H1 (cell line): ENCODE data around the gene MOB3B. TPM values are rescaled to one million over a fixed set of nuclear protein-coding genes. Genes with fewer than 3 reads are reported as not detected.
A peak's percentile ranks its signal among the peaks of the same experiment; 100 is the strongest.

Source experiments
- CTCF ChIA-PET: fragments of 300-600 bp; sonication (Branson Sonifier 250); formaldehyde crosslinking; loops from one replicate; lab custom pipeline; 2021; ENCODE audit not compliant: partially characterized antibody; lab: Charles Lee
- POLR2A ChIA-PET: fragments of 300-600 bp; sonication (Branson Sonifier 250); formaldehyde crosslinking; loops from one replicate; lab custom pipeline; 2021; ENCODE audit warnings: inconsistent platforms; ENCODE audit not compliant: partially characterized antibody; lab: Charles Lee
- DNase-seq, 2 experiments: peaks; one replicate each; pipeline versions ENCODE4 v3.0.0 to v3.0.0-alpha.2; 2010 to 2022; ENCODE audit warnings: low spot score in 2 of 2, low read depth in 1 of 2, mixed read lengths in 1 of 2
- FAIRE-seq: peaks from 2 replicates; lab custom pipeline; 2011; peaks lifted over from hg19 to GRCh38; lab: Jason Lieb, UNC
- H2AFZ ChIP-seq: 2 replicates; pipeline ENCODE4 v1.8.1; 2012; ENCODE audit warnings: low read length, inconsistent platforms
- H2AK5ac ChIP-seq: 2 replicates; pipeline ENCODE4 v1.6.1; 2013; ENCODE audit warnings: low read depth, low read length
- H2BK120ac ChIP-seq: replicated peaks from 2 replicates; pipeline ENCODE3; 2013; ENCODE audit warnings: low read depth, low read length, inconsistent platforms
- H2BK12ac ChIP-seq: 2 replicates; pipeline ENCODE4 v1.6.1; 2013; ENCODE audit warnings: low read depth, low read length
- H2BK15ac ChIP-seq: 2 replicates; pipeline ENCODE4 v1.6.1; 2013; ENCODE audit warnings: low read length
- H2BK20ac ChIP-seq: 2 replicates; pipeline ENCODE4 v1.6.1; 2013; ENCODE audit warnings: low read length
- H2BK5ac ChIP-seq: 2 replicates; pipeline ENCODE4 v1.6.1; 2013; ENCODE audit warnings: low read depth, low read length
- H3K14ac ChIP-seq: 2 replicates; pipeline ENCODE4 v1.6.1; 2013; ENCODE audit warnings: inconsistent platforms; ENCODE audit not compliant: insufficient read length
- H3K18ac ChIP-seq: 2 replicates; pipeline ENCODE4 v1.6.1; 2013; ENCODE audit warnings: low read length; ENCODE audit errors: extremely low read depth
- H3K23ac ChIP-seq: 2 replicates; pipeline ENCODE4 v1.6.1; 2013; ENCODE audit warnings: inconsistent platforms; ENCODE audit not compliant: insufficient read length
- H3K23me2 ChIP-seq: 2 replicates; pipeline ENCODE4 v1.6.1; 2013; ENCODE audit warnings: low read depth, low read length
- H3K27ac ChIP-seq: 2 replicates; pipeline ENCODE4 v1.6.1; 2011; ENCODE audit warnings: low read depth, low read length, inconsistent platforms
- H3K27me3 ChIP-seq, 4 experiments: replicated peaks in 1 of 4; 1 replicate in 1 of 4; 2 replicates in 3 of 4; pipeline versions ENCODE4 v1.6.1 to v1.8.1; 2011 to 2013; ENCODE audit warnings: low read length in 3 of 4, mild to moderate bottlenecking in 3 of 4, inconsistent platforms in 2 of 4, mixed read lengths in 2 of 4, moderate library complexity in 1 of 4; ENCODE audit not compliant: control insufficient read depth in 3 of 4, insufficient read depth in 3 of 4; ENCODE audit errors: extremely low read depth in 1 of 4
- H3K36me3 ChIP-seq, 4 experiments: 2 replicates each; pipeline versions ENCODE4 v1.6.1 to v1.8.1; 2011 to 2013; ENCODE audit warnings: mild to moderate bottlenecking in 4 of 4, low read length in 3 of 4, moderate library complexity in 2 of 4, control low read depth in 1 of 4, inconsistent platforms in 1 of 4; ENCODE audit not compliant: insufficient read depth in 4 of 4, control insufficient read depth in 2 of 4
- H3K4ac ChIP-seq: replicated peaks from 2 replicates; pipeline ENCODE3; 2013; ENCODE audit warnings: low read length, low read depth, mixed read lengths, inconsistent platforms; ENCODE audit not compliant: insufficient read length
- H3K4me1 ChIP-seq, 4 experiments: replicated peaks in 1 of 4; 1 replicate in 1 of 4; 2 replicates in 3 of 4; pipeline versions ENCODE4 v1.6.1 to v1.8.1; 2011 to 2013; ENCODE audit warnings: low read length in 3 of 4, inconsistent platforms in 2 of 4, mixed read lengths in 1 of 4; ENCODE audit not compliant: insufficient read depth in 4 of 4, control insufficient read depth in 3 of 4
- H3K4me2 ChIP-seq, 2 experiments: 2 replicates each; pipeline versions ENCODE4 v1.6.1 to v1.8.1; 2011 to 2013; ENCODE audit warnings: low read depth in 2 of 2, low read length in 2 of 2, control low read depth in 1 of 2, inconsistent platforms in 1 of 2, mild to moderate bottlenecking in 1 of 2; ENCODE audit not compliant: insufficient read depth in 1 of 2
- H3K4me3 ChIP-seq, 4 experiments: fragments of 200-600, 300-600 bp in 1 of 4; sonication (generic), shearing (Covaris generic), sonication (Bioruptor Twin) in 1 of 4; 2 replicates each; pipeline versions ENCODE4 v1.5.1 to v1.8.1; 2011 to 2016; ENCODE audit warnings: low read length in 4 of 4, low read depth in 3 of 4, control low read depth in 2 of 4, inconsistent platforms in 2 of 4, mild to moderate bottlenecking in 2 of 4, mixed read lengths in 1 of 4, moderate library complexity in 1 of 4; ENCODE audit not compliant: insufficient read depth in 2 of 4; ENCODE audit errors: extremely low read depth in 1 of 4
- H3K56ac ChIP-seq: replicated peaks from 2 replicates; pipeline ENCODE3; 2013; ENCODE audit warnings: low read depth, mild to moderate bottlenecking, mixed read lengths, low read length, inconsistent platforms; ENCODE audit not compliant: insufficient read length
- H3K79me1 ChIP-seq: 2 replicates; pipeline ENCODE4 v1.6.1; 2013; ENCODE audit warnings: low read depth, low read length, control low read depth
- H3K79me2 ChIP-seq, 2 experiments: 2 replicates each; pipeline versions ENCODE4 v1.6.1 to v1.8.1; 2012 to 2013; ENCODE audit warnings: low read length in 2 of 2, mild to moderate bottlenecking in 2 of 2, inconsistent platforms in 1 of 2; ENCODE audit not compliant: insufficient read depth in 2 of 2, control insufficient read depth in 1 of 2
- H3K9ac ChIP-seq, 4 experiments: replicated peaks in 1 of 4; 1 replicate in 1 of 4; 2 replicates in 3 of 4; pipeline versions ENCODE4 v1.6.1 to v1.8.1; 2011 to 2013; ENCODE audit warnings: low read depth in 3 of 4, low read length in 3 of 4, control low read depth in 2 of 4, mild to moderate bottlenecking in 2 of 4, moderate library complexity in 2 of 4, inconsistent platforms in 1 of 4; ENCODE audit errors: extremely low read depth in 1 of 4
- H3K9me3 ChIP-seq, 2 experiments: 2 replicates each; pipeline versions ENCODE4 v1.6.1 to v1.8.1; 2012 to 2013; ENCODE audit warnings: mild to moderate bottlenecking in 2 of 2, moderate library complexity in 2 of 2, control low read depth in 1 of 2, inconsistent platforms in 1 of 2, low read depth in 1 of 2, low read length in 1 of 2, mixed read lengths in 1 of 2; ENCODE audit not compliant: insufficient read depth in 2 of 2
- H4K20me1 ChIP-seq, 2 experiments: replicated peaks in 1 of 2; 2 replicates each; pipeline versions ENCODE3 to v1.8.1; 2011 to 2013; ENCODE audit warnings: inconsistent platforms in 2 of 2, low read length in 2 of 2, mild to moderate bottlenecking in 1 of 2; ENCODE audit not compliant: insufficient read depth in 2 of 2, control insufficient read depth in 1 of 2
- H4K5ac ChIP-seq: 2 replicates; pipeline ENCODE4 v1.6.1; 2013; ENCODE audit warnings: low read length, low read depth, mixed read lengths, inconsistent platforms; ENCODE audit not compliant: insufficient read length
- H4K8ac ChIP-seq: 2 replicates; pipeline ENCODE4 v1.8.0; 2013; ENCODE audit warnings: mild to moderate bottlenecking, moderate library complexity, low read length, inconsistent platforms; ENCODE audit not compliant: insufficient read depth; ENCODE audit errors: extremely low read depth
- H4K91ac ChIP-seq: replicated peaks from 2 replicates; pipeline ENCODE3; 2013; ENCODE audit warnings: low read length, mixed read lengths, inconsistent platforms; ENCODE audit not compliant: insufficient read length
- ATF2 ChIP-seq: IDR thresholded peaks from 2 replicates; pipeline ENCODE4 v1.6.1; 2012; ENCODE audit warnings: low read length, inconsistent platforms
- CHD2 ChIP-seq: IDR thresholded peaks from 2 replicates; pipeline ENCODE4 v1.6.1; 2012; ENCODE audit warnings: low read length, improper control_type of control experiment
- CTBP2 ChIP-seq: IDR thresholded peaks from 2 replicates; pipeline ENCODE4 v1.7.0; 2011; ENCODE audit warnings: borderline replicate concordance, mild to moderate bottlenecking, moderate library complexity, mixed read lengths, low read length; ENCODE audit not compliant: insufficient read depth, insufficient read length
- JUND ChIP-seq: IDR thresholded peaks from 2 replicates; pipeline ENCODE4 v1.6.1; 2011; ENCODE audit warnings: mild to moderate bottlenecking, improper control_type of control experiment, low read length
- KDM5A ChIP-seq: fragments of 200-600 bp; IDR thresholded peaks from 2 replicates; pipeline ENCODE4 v1.7.1; 2012; ENCODE audit warnings: mild to moderate bottlenecking, low read length, inconsistent platforms, mixed read lengths
- MAFK ChIP-seq: IDR thresholded peaks from 2 replicates; pipeline ENCODE4 v1.6.1; 2012; ENCODE audit warnings: low read depth, mild to moderate bottlenecking, improper control_type of control experiment, low read length
- NANOG ChIP-seq: IDR thresholded peaks from 2 replicates; pipeline ENCODE4 v1.6.1; 2011; ENCODE audit warnings: low read length, low read depth, mild to moderate bottlenecking, inconsistent platforms; ENCODE audit not compliant: insufficient read depth, poor library complexity, severe bottlenecking
- SP2 ChIP-seq: IDR thresholded peaks from 2 replicates; pipeline ENCODE4 v1.6.1; 2012; ENCODE audit warnings: mild to moderate bottlenecking, low read length, inconsistent platforms
- SUZ12 ChIP-seq: fragments of 200-600 bp; sonication (generic); IDR thresholded peaks from 2 replicates; pipeline ENCODE4 v1.6.1; 2012; ENCODE audit warnings: mild to moderate bottlenecking, inconsistent platforms, low read length, moderate library complexity, mixed read lengths
- TAF1 ChIP-seq: IDR thresholded peaks from 2 replicates; pipeline ENCODE4 v1.6.1; 2011; ENCODE audit warnings: mild to moderate bottlenecking, low read depth, low read length
- TAF7 ChIP-seq: optimal IDR thresholded peaks from 2 replicates; pipeline ENCODE3; 2011; ENCODE audit warnings: low read depth, mild to moderate bottlenecking, inconsistent platforms, low read length, moderate library complexity, borderline replicate concordance
- WGBS, 2 experiments: shearing (Covaris generic) in 1 of 2; methylation state at CpG; one replicate each; pipeline versions ENCODE4 v1.1.6 to v1.1.7; 2013 to 2015; ENCODE audit warnings: low lambda C conversion rate in 2 of 2, mixed read lengths in 2 of 2, inconsistent platforms in 1 of 2, low coverage in 1 of 2, missing lambda C conversion rate in 1 of 2; ENCODE audit not compliant: insufficient replicate concordance in 2 of 2, insufficient coverage in 1 of 2, insufficient read length in 1 of 2; ENCODE audit errors: extremely low coverage in 1 of 2, missing lambda C conversion rate in 1 of 2; 5-methylcytosine and 5-hydroxymethylcytosine counted together
- polyA plus RNA-seq, 7 experiments: library from polyadenylated mRNA; depleted of rRNA in 3 of 7; stranded (reverse) in 5 of 7; unstranded in 2 of 7; fragments of >200 nt in 5 of 7; fragments of 200-250 nt in 2 of 7; gene quantifications; 1 replicate in 5 of 7; 2 replicates in 1 of 7; 4 replicates in 1 of 7; pipeline versions ENCODE4 v1.2.1 to v1.2.3, GENCODE V29; 2011 to 2013; ENCODE audit warnings: missing spikeins in 2 of 7, mixed read lengths in 2 of 7
- total RNA-seq: library from RNA; stranded (reverse); fragmentation: NEBNext Ultra II Directional; extraction: Animal tissue kit (Norgen Biotek cat#: 25700); gene quantifications from 2 replicates; pipeline ENCODE4 v1.2.1, GENCODE V29; 2021

MOB3B gene
- total and polyA plus RNA-seq, 2 of the 8 experiments (the other 6 are each of a cell fraction or from before 2014, with no cell fraction given), result 12.7 to 16.1 TPM

DNA sequence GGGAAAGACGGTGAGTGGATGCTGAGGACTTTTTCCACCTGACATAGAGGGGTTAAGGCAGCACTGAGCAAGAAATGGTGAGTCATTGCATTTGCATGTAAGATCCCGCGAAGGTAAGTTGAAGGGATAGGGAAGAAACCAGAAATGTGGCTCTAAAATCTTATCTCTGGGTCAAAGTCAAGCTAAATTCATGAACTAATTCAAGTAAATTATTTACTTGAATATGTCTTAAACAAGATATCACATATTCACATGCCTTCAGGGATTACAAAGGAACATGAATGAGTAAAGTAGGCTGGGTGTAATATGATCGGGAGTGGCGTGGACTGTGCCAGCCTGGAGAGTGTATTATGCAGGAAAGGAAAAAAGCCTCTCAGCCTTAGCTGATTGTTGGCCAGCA lies 158.2 kb downstream of the MOB3B start:
- no peak overlapping the region for H2BK12ac ChIP-seq
- peaks cover 11 to 41% (median 24%) of the 10 kb centered on the region in 4 experiments for H3K4me1 ChIP-seq
- ChIA-PET POLR2A (interaction anchor here (1.5 kb wide), 1 partner anchor 13 kb away, joined by 4 read pairs; no protein-coding TSS in a partner anchor), CTCF (interaction anchor here (1.1 to 1.6 kb wide), 2 partner anchors 38 to 158 kb away, joined by 3 to 5 read pairs; partner anchors contain the start of gene MOB3B)
- H4K20me1 ChIP-seq, result no peaks in the 10 kb centered on the region
- H2AK5ac ChIP-seq, result no peak overlapping the region
- H3K79me1 ChIP-seq, result no peaks in the 10 kb centered on the region; the same call in 1 of the 2 replicates
- H3K4me3 ChIP-seq, result no peak overlapping the region
- no peak overlapping the region for H3K18ac ChIP-seq
- H2BK20ac ChIP-seq, result peak overlapping the region; percentile 26; the same call in 1 of the 2 replicates
- H2BK15ac ChIP-seq, result no peak overlapping the region
- WGBS, 2 experiments, result 67% methylated on average over 5 of the region's 5 CpGs; no CpG with 5 or more reads in 1 of the 2 experiments
- H3K23me2 ChIP-seq, result no peaks in the 10 kb centered on the region
- H3K36me3 ChIP-seq, result no peaks in the 10 kb centered on the region
- H3K56ac ChIP-seq, result no peak overlapping the region
- H3K4ac ChIP-seq, result no peak overlapping the region
- H3K27me3 ChIP-seq, result no peaks in the 10 kb centered on the region
- no peak overlapping the region for H3K4me2 ChIP-seq
- no peak overlapping the region for H3K23ac ChIP-seq
- H2AFZ ChIP-seq, result no peak overlapping the region
- H3K14ac ChIP-seq, result no peak overlapping the region
- no peaks in the 10 kb centered on the region for H3K79me2 ChIP-seq
- H3K27ac ChIP-seq, result no peak overlapping the region
- no peak overlapping the region for H4K5ac ChIP-seq
- FAIRE-seq (no peak), DNase-seq (no peak)
- no peak overlapping the region for H4K91ac ChIP-seq
- no peaks in the 10 kb centered on the region for H3K9me3 ChIP-seq
- H2BK120ac ChIP-seq, result no peak overlapping the region
- H4K8ac ChIP-seq, result no peak overlapping the region
- H3K9ac ChIP-seq, result no peak overlapping the region
- H2BK5ac ChIP-seq, result no peak overlapping the region; the same call in 1 of the 2 replicates
- TF ChIP-seq NANOG (no peak), SP2 (no peak), TAF1 (no peak), KDM5A (no peak), CHD2 (no peak), CTBP2 (no peak), JUND (peak; percentile 45; the same call in 1 of the 2 replicates), SUZ12 (no peak), TAF7 (no peak), ATF2 (no peak), MAFK (peak; percentile 23; the same call in 1 of the 2 replicates)
